ENCODE results near the gene DPM2.

Gene DPM2

GRCh38 chr9:127980706-127981558 lies 43.3 kb upstream of the DPM2 start, which contains the start of gene EEIG1:
EEIG1 (minus strand) TSS chr9:127980989; CDS start chr9:127980137, 852 bp downstream.
- DNase-seq (ENCODE audit: low read depth in 2 of 2), result peak; percentile 79 to 94
- TF ChIP-seq, protein P1, sequence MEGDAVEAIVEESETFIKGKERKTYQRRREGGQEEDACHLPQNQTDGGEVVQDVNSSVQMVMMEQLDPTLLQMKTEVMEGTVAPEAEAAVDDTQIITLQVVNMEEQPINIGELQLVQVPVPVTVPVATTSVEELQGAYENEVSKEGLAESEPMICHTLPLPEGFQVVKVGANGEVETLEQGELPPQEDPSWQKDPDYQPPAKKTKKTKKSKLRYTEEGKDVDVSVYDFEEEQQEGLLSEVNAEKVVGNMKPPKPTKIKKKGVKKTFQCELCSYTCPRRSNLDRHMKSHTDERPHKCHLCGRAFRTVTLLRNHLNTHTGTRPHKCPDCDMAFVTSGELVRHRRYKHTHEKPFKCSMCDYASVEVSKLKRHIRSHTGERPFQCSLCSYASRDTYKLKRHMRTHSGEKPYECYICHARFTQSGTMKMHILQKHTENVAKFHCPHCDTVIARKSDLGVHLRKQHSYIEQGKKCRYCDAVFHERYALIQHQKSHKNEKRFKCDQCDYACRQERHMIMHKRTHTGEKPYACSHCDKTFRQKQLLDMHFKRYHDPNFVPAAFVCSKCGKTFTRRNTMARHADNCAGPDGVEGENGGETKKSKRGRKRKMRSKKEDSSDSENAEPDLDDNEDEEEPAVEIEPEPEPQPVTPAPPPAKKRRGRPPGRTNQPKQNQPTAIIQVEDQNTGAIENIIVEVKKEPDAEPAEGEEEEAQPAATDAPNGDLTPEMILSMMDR (IDR thresholded peaks at IDR 0.05; ENCODE audit: low read depth, low read length), result no peak
- H3K4me3 ChIP-seq (replicated peaks in 1 of 2; ENCODE audit: low read depth in 2 of 2, low read length in 2 of 2), result peak within 1 kb of the TSS; percentile 70 to 71

DNA sequence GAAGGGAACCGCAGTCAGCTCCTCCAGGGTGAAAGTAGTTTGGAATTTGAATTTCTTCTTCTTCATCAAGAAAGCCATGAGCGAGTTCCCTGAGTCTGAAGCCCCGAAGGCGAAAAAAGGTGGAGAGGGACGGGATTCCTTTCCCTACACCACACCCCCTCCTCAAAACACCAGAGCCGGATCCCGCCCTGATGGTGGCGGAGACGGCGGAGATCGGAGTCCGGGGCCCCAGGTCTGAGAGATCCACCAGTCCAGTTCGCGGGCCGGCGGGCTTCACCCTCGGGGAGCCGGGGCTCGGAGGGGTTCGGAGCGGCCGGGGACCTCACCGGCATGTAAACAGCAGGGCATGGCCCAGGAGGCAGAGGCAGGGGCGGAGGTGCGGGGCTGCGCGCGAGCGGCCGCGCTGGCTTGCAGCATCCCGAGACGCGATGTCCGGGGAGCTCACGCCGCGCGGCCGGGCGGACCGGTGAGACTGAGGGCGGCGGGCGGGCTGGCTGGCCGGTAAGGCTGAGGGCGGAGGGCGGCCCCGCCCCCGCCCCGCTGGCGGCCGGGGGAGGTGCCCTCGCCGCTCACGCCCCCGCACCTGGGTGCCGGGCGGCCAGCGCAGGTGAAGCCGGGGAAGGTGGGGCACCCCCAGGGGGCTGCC lies 42.5 kb upstream of the DPM2 start:
- peak overlapping the region; percentile 70 to 71 for H3K4me3 ChIP-seq (replicated peaks in 1 of 2; ENCODE audit: low read depth in 2 of 2, low read length in 2 of 2)
- TF ChIP-seq, protein P1 (IDR thresholded peaks at IDR 0.05; ENCODE audit: low read depth, low read length), result no peak
- no peak for DNase-seq (ENCODE audit: low read depth in 2 of 2)

DNA sequence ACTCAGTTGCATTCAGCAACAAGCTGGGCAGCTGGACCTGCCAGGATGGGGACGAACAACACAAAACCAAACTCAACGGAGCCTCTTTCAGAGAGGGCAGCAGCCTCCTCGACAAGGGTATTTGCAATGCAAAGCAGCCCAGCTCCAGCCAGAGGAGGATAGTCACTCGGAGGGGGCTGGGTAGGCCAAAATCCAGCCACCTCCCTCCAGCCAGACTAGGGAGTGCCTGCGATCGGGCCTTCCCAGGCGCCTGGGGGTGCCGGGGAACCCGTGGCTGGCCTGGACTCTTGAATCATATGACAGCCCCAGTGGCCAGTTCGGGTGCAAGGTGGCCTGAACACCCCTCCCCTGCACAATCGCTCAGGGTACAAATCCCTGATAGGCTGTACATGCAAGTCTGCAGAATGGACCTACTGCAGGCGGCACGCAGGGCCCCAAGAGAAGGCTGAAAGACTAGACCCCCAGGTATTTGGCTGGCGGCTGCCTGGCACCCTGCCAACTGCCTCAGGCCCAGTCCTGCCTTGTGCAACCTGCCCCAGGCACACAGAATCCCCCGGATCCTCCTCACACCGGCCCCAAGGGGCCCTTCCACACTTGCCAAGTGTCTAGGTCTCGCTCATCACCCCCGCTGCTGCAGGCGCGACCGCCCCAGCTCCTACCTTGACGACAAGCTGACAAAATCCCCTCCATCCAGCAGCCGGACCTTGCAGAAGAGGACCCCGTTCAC lies 41.8 kb upstream of the DPM2 start:
- peak; percentile 48 to 57 for DNase-seq (ENCODE audit: low read depth in 2 of 2)
- peak overlapping the region; percentile 70 to 71 for H3K4me3 ChIP-seq (replicated peaks in 1 of 2; ENCODE audit: low read depth in 2 of 2, low read length in 2 of 2)
- TF ChIP-seq, protein P1 (IDR thresholded peaks at IDR 0.05; ENCODE audit: low read depth, low read length), result no peak

GRCh38 chr9:127979015-127979332 lies 41.3 kb upstream of the DPM2 start:
- TF ChIP-seq, protein P1 (IDR thresholded peaks at IDR 0.05; ENCODE audit: low read depth, low read length), result no peak
- no peak for DNase-seq (ENCODE audit: low read depth in 2 of 2)
- H3K4me3 ChIP-seq (replicated peaks in 1 of 2; ENCODE audit: low read depth in 2 of 2, low read length in 2 of 2), result peak overlapping the region; percentile 70 to 71

DNA sequence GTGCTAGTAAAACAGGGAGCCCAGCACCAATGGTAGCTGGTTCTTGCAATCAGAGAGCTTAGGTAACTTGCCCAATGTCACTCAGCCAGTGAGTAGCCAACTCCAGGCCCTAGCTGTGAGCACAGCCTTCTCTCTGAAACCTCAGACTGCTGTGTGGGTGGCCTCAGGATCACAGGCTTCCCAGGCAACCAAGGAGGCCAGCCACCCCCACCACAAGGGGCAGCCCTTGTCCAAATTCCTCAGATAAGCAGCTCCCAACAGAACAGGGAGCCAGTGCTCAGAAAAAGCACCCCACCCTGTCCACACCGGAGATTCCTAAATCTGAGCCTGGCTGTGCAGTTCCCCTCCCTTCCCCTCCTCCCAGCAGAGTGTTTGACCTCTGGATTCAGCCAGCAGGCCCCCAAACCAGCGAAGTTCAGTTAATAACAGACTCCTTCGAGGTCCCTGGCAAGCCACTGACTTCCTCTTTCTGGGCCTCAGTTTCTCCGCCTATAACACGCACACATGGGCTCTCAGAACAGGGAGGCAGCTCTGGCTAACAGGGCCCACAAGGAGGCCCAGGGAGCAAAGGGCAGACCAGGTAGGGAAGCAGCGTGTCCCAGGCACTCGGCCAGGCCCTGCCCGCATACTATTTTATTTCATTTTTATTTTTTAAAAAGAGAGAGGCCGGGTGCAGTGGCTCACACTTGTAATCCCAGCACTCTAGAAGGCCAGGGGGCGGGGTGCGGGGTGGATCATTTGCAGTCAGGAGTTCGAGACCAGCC lies 40.4 kb upstream of the DPM2 start:
- H3K4me3 ChIP-seq (replicated peaks in 1 of 2; ENCODE audit: low read depth in 2 of 2, low read length in 2 of 2), result peak overlapping the region; percentile 25 to 37
- TF ChIP-seq, protein P1 (IDR thresholded peaks at IDR 0.05; ENCODE audit: low read depth, low read length), result peak; percentile 4
- peak; percentile 78 to 94 for DNase-seq (ENCODE audit: low read depth in 2 of 2)
